ENCODE results near the gene PRCC.

PRCC gene

DNA sequence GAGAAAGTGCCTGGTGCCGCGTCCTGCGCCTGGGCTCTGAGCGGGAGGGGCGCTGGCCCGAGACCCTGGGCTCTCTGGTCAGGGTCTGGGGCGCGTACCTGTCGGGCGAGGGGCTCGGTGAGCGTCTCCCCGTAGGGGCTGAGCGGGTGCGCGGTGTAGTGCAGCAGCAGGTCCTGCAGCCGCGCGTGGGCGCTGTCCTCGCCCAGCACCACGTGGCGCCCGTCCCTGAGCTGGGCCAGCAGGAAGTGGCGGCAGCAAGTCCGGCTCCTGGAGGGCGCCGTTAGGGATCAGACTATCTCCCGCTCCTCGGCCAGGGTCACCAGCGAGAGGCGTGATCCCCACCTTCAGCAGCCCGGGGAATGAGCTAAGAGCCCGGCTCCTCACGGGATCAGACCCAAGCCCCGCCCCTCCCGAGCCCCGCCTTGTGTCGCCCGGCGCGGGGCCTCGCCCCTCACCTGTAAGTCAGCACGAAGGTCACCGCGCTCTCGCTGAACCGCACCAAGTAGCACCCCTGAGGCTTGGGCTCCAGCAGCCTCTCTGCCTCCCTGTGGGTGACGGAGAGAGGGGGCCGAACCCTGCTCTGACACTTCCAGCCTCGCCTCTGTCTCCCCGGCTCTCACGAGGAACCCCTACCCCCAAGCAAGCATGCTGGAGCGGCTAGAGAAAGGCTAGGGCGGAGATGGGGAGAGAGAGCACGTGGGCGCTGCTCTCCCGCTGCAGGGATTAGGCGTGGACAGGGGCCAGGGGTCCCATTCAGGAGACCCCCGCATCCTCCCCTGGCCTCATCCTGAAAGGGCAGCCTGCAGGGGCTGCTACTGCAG is 46.6 kb downstream of the PRCC start:
- peak; percentile 54 for DNase-seq (ENCODE audit: low spot score)

DNA sequence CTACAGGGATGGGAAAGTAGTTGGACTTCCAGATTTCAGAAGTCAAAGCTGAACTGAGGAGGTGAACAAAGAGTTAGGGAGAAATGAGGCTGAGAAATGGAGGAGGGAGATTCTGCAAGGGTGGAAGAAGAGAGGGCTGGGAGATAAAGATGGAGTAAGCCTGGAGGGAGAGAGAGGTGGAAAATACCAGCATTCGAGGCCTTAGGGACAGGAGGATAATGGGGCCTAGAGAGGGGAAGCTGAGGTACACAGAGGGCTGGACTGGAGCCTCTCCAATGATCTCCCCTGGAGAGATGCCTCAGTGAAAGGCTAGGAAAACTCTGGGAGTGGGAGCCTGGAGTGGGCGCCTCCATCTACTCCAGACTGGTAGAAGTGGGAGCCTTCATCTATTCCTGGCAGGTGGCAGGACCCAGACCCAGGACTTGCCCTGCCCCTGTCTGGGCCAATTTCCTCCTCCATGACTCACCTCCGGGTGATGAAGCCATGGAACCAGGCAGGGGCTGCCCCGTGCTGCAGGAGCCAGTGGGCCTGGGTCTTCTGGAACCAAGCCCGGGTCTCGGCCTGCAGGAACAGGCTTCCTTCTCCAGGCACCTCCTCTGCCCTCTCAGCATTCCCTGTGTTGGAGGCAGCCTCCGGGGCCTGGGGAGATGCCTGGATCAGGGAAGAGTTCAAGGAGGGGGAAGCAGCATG is 47.4 kb downstream of the PRCC start:
- no peak for DNase-seq (ENCODE audit: low spot score)

DNA sequence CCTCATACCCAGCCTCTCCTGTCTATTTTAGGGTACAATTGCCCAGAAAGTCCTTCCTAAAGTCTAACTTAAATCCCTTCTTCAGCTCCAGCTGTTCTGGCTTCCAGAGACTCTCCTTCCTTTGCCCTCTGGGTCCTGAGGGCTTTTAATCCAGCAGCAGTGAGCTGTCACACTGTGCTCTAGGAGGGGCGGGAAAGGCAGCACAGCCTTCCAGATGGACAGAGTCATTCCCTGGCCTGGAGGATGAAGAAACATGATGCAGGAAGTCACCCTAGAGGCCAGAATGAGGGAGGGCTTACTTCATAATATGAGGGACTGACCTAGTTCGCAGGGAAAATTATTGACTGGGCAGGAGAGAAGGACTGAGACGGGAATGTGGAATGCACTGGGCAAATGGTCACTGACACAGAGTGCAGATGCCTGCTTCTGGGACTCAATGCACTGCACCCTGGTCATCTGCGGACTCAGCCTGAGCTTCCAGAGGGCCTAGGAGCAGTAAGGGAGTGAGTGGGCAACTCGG is 48.0 kb downstream of the PRCC start:
- no peak for DNase-seq (ENCODE audit: low spot score)

DNA sequence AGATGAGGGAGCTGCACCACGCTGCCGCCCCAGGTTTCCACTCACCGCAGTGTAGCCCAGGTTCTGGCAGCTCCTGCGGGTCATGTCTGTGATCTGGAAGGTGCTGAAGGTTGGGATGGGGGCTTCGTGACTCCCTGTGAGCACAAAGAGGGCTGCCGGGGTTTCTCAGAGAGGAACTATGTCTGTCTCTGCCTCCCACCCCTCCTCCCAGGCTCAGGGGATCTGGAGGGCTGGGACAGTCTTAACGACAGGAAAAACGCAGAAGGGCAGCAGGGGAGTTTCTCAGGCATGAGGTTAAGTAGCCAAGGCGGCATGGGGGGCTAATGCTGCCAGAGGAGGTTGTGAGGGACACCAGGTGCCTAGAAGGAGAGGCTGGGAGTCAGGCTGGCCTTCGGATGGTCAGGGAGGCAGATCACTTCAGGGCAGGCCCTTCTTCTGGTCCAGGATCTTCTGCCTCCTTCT is 48.7 kb downstream of the PRCC start:
- DNase-seq (ENCODE audit: low spot score) = no peak

DNA sequence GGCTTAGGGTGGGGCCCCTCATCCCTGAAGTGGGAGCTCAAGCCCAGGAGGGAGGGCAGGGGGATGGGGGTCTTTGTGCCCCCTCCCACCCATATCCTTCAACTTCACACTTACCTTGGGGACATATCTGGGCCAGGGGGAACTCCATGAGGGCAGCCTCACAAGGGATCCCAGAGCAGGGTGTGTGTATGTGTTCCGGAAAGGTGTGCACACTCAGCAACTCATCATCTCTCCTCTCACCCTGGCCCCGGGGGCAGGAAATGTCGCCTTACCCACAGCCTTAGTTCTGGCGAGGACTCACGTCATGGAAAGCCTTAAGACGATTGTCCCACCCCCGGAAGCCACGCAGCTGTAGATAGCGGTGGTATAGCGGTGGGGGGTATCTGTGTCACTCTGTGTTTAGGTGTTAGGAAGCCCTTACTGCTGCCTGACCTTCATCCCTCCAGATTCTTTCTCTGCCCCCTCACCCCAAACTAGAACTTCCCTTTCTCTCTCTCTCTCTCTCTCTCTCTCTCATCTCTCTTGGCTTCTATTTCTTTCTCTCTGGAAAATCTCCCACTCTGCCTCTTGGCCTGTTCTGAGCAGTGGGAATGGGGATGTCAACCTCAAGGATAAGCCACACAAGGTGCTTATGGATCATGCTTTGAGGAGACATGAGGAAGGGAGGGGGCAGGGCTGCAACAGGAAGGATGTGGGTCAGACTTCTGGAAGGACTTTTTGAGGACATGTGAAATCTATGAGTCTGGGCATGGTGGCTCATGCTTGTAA is 49.4 kb downstream of the PRCC start, which contains the start of gene SH2D2A:
SH2D2A (minus strand) TSS at position 288 of the 768 bp plus-strand sequence; CDS start at position 148, 140 bp downstream.
- no peak for DNase-seq (ENCODE audit: low spot score)

- no peak for DNase-seq (ENCODE audit: low spot score)
These were observed 54.5 kb downstream of the PRCC start for GRCh38 chr1:156821801-156822200.

DNA sequence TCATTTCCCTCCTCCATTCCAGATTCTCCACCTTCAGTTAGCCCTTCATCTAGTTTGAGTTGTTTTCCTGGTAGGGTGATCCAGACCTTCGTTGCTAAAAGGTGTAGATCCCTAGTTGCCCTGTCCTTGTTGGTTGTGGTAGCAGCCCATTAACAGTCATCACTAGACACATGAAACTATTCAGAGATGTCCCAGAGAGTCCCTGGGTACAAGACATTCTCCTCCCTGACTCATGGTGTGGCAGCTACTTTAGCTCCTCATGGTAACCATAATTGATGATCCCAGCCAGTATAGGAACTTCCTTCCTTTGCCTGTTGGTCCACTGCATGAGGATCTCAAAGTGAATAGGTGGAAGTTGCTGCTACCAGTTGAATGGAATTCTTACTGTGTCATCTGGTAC is 55.3 kb downstream of the PRCC start:
- DNase-seq (ENCODE audit: low spot score) = no peak

DNA sequence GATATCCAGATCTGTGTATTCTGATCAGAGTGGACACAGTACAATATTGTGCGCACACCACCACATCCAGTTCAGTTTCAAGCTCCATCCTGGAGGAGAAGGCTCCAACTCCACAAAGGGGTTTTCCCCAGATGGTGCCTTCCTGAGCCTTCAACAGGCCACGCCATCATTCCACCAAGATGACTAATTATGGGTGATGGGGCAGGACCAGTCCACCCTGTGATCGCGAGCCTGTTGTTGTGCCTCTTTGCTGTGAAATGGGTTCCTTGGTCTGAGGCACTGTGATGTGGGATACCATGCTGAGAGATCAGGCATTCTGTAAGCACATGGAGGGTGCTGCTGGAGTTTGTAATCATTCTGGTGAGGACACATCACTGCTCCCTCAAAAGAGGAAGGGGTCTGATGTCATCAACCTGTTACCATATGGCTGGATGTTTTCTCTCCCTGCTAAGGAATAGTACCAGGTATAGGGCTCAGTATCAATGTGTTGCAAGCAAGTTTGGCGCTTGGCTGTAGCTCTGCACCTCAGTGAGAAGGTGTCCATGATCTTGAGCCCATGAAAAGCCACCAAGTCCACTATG is 56.0 kb downstream of the PRCC start:
- DNase-seq (ENCODE audit: low spot score) = no peak

DNA sequence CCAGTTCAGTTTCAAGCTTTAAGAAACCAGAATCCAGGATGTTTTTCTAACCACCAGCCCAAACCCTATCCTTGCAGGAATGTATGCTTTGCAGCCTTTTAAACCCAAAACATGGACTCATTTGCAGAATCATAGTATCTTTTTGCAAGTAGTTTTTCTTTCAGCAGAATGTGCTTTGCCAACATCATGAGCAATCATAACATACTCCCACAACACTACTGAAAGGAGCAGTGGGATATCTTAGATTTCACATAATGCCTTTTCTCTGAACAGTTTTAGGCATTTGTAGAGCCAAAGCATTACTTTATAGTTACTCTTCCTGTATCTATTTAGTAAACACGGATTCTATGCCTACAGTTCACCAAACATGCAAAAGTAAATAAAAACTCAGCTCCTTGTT is 59.3 kb downstream of the PRCC start:
- no peak for DNase-seq (ENCODE audit: low spot score)

GRCh38 chr1:156828400-156829124 is 61.2 kb downstream of the PRCC start:
- no peak for DNase-seq (ENCODE audit: low spot score)

DNA sequence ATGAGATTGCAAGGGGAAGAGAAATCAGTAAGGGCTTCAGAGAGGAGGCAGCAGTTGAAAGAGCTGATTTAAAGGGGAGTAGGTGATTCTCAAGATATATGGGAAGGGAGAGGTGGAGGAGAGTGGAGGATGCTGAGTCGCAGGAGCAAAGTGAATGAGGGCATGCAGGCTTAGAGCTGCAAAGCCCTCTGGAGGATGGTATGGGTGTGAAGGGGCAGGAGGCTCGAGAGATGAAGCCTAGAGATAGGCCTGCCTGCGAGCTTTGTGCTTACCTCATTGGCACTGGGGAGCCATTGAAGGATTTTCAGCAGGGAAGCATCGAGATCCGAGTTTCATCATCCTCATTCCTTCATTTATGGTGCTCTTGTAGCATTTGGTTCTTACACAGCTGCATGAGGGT is 65.1 kb downstream of the PRCC start:
- DNase-seq (ENCODE audit: low spot score) = no peak

DNA sequence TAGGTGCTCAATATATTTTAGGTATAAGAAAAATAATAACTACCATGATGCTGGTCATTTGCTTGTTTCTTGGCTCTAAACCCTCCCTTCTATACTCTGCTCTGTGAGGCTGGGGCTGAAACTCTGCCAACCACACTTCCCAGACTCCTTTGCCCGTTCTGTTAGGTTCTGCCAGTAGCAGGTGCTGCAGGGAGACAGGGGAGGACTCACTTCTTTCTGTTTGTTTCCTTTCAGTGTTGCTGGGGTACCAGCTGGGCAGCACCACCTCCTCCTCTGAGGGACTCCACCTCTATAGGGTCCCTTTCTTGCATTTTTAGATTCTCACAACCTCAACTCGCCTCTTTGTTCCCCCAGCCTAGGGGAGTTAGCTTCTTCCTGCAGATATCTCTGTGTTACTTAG is 66.3 kb downstream of the PRCC start:
- no peak for DNase-seq (ENCODE audit: low spot score)

- DNase-seq (ENCODE audit: low spot score) = no peak
These were observed 67.0 kb downstream of the PRCC start for GRCh38 chr1:156834322-156834721.

DNA sequence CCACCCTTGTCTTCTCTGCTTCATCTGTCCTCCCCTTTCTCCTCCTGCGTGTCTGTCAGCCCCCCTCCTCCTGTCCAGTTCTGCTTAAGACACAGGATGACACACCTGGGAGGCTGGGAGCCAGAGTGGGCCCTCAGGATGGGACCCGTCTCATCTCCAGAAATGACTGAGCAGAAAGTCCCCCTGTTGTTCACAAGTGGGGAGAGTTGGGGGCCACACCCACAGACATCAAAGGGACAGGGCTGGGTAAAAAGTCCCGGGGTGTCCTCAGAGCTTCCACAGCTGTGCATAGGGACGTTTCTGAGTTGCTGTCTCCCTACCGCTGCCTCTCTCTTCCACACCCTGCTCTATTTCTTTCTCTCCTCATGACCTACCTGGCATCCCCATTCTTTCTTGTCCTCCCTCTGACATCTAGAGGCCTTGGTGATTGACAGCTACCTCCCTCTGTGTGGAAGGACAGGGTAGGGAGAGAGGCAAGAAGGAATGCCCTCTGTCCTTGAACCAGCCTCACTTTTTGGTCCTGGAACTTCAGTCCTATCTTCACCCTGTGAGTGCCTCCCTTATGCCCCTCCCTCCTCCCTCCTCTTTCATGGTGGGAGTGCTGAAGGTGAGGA is 68.8 kb downstream of the PRCC start:
- DNase-seq (ENCODE audit: low spot score) = no peak

- DNase-seq (ENCODE audit: low spot score) = no peak
These were observed 69.6 kb downstream of the PRCC start for GRCh38 chr1:156836892-156837291.

DNA sequence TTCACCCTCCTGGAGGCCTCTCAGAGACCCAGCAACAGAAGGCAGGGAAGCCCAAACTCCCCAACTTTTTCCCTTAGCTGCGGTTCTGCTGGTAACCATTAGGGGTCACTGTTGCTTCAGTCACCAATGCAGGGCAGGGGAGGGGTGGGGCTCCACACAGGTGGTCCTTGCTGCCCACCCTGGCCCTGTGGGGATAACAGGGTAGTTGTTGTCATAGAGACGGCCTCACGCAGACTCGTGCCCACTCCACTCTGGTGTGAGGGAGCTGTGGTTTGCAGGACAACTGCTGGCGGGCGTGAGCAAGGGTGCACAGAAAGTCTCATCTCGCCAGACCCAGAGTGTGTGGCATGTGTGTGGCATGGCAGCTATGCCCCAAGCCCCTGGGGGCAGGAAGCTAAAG is 71.6 kb downstream of the PRCC start:
- no peak for DNase-seq (ENCODE audit: low spot score)

- no peak for DNase-seq (ENCODE audit: low spot score)
These were observed 72.2 kb downstream of the PRCC start for GRCh38 chr1:156839426-156840109.

GRCh38 chr1:156840186-156840897 is 73.0 kb downstream of the PRCC start:
- no peak for DNase-seq (ENCODE audit: low spot score)

GRCh38 chr1:156840898-156841279 is 73.6 kb downstream of the PRCC start:
- DNase-seq (ENCODE audit: low spot score) = no peak
